Measurements from ENCODE around the gene ACBD6.

DNA sequence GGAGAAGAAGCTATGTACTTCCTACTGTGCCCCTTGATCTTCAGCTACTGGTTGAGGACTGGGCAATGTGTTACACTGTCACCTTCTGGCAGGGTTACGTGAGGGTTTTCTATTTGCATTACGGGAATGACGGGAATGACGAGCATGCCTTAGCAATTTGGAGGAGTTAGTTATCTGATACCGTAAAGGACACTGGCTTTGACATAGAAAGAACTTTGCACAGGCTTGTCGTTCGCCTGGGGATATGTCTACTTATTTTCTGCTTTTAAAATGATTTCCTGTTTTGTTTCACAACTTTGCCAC, 19.8 kb upstream of the ACBD6 start:
- TF ChIP-seq, protein P1, sequence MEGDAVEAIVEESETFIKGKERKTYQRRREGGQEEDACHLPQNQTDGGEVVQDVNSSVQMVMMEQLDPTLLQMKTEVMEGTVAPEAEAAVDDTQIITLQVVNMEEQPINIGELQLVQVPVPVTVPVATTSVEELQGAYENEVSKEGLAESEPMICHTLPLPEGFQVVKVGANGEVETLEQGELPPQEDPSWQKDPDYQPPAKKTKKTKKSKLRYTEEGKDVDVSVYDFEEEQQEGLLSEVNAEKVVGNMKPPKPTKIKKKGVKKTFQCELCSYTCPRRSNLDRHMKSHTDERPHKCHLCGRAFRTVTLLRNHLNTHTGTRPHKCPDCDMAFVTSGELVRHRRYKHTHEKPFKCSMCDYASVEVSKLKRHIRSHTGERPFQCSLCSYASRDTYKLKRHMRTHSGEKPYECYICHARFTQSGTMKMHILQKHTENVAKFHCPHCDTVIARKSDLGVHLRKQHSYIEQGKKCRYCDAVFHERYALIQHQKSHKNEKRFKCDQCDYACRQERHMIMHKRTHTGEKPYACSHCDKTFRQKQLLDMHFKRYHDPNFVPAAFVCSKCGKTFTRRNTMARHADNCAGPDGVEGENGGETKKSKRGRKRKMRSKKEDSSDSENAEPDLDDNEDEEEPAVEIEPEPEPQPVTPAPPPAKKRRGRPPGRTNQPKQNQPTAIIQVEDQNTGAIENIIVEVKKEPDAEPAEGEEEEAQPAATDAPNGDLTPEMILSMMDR (IDR thresholded peaks at IDR 0.05; ENCODE audit: low read length) = no peak
- TF ChIP-seq EZH2 (IDR thresholded peaks at IDR 0.05; ENCODE audit: borderline replicate concordance, low read length) = no peak
